Neuronal stem cell (in vitro differentiated cells): Measurements from ENCODE around the gene SPTA1.

Experiments
- DNase-seq: peaks from one replicate; pipeline ENCODE4 v3.0.0-alpha.2; 2013; ENCODE audit warnings: low spot score
- H2AFZ ChIP-seq: one replicate; pipeline ENCODE4 v1.6.1; 2013; ENCODE audit warnings: mild to moderate bottlenecking, low read length, inconsistent platforms
- H2AK5ac ChIP-seq: 2 replicates; pipeline ENCODE4 v1.6.1; 2013; ENCODE audit warnings: low read depth, mild to moderate bottlenecking, inconsistent platforms, low read length, moderate library complexity, mixed read lengths
- H2BK120ac ChIP-seq: 2 replicates; pipeline ENCODE4 v1.6.1; 2013; ENCODE audit warnings: low read depth, mild to moderate bottlenecking, inconsistent platforms, low read length, moderate library complexity, mixed read lengths
- H2BK12ac ChIP-seq: one replicate; pipeline ENCODE4 v1.6.1; 2013; ENCODE audit warnings: low read length, inconsistent platforms
- H2BK15ac ChIP-seq: 2 replicates; pipeline ENCODE4 v1.6.1; 2013; ENCODE audit warnings: mild to moderate bottlenecking, low read length, inconsistent platforms, mixed read lengths
- H2BK5ac ChIP-seq: one replicate; pipeline ENCODE4 v1.6.1; 2013; ENCODE audit warnings: inconsistent platforms, mild to moderate bottlenecking, low read length, moderate library complexity
- H3K14ac ChIP-seq: one replicate; pipeline ENCODE4 v1.6.1; 2013; ENCODE audit warnings: low read length, inconsistent platforms
- H3K18ac ChIP-seq: 2 replicates; pipeline ENCODE4 v1.6.1; 2013; ENCODE audit warnings: low read length, inconsistent platforms
- H3K23ac ChIP-seq: 2 replicates; pipeline ENCODE4 v1.6.1; 2013; ENCODE audit warnings: low read depth, mild to moderate bottlenecking, mixed read lengths, low read length, inconsistent platforms; ENCODE audit not compliant: poor library complexity
- H3K27ac ChIP-seq: replicated peaks from 3 replicates; pipeline ENCODE4 v1.5.1; 2013; ENCODE audit warnings: low read length, inconsistent platforms
- H3K27me3 ChIP-seq, 3 experiments: 2 replicates each; pipeline ENCODE4 v1.6.1; 2013; ENCODE audit warnings: low read length in 3 of 3, mild to moderate bottlenecking in 2 of 3, inconsistent platforms in 1 of 3, low read depth in 1 of 3, mixed read lengths in 1 of 3, moderate library complexity in 1 of 3; ENCODE audit not compliant: control insufficient read depth in 3 of 3, insufficient read depth in 3 of 3
- H3K36me3 ChIP-seq, 2 donors: replicated peaks in 1 of 2; 2 replicates each; pipeline ENCODE4 v1.6.1; 2013; ENCODE audit warnings: low read length in 2 of 2; ENCODE audit not compliant: control insufficient read depth in 2 of 2, insufficient read depth in 2 of 2
- H3K4ac ChIP-seq: 2 replicates; pipeline ENCODE4 v1.6.1; 2013; ENCODE audit warnings: inconsistent platforms, mild to moderate bottlenecking, low read length, moderate library complexity
- H3K4me1 ChIP-seq, 2 donors: 1 replicate in 1 of 2; 2 replicates in 1 of 2; pipeline ENCODE4 v1.6.1; 2013; ENCODE audit warnings: low read length in 2 of 2, low read depth in 1 of 2; ENCODE audit not compliant: control insufficient read depth in 2 of 2, insufficient read depth in 1 of 2
- H3K4me2 ChIP-seq: one replicate; pipeline ENCODE4 v1.6.1; 2013; ENCODE audit warnings: mild to moderate bottlenecking, low read length, inconsistent platforms; ENCODE audit not compliant: insufficient read depth, poor library complexity, severe bottlenecking
- H3K4me3 ChIP-seq, 2 donors: 2 replicates each; pipeline ENCODE4 v1.5.1; 2013; ENCODE audit warnings: low read length in 2 of 2, mild to moderate bottlenecking in 2 of 2, inconsistent platforms in 1 of 2, moderate library complexity in 1 of 2
- H3K79me1 ChIP-seq: one replicate; pipeline ENCODE4 v1.6.1; 2013; ENCODE audit warnings: low read depth, mild to moderate bottlenecking, inconsistent platforms, low read length, moderate library complexity
- H3K9ac ChIP-seq: one replicate; pipeline ENCODE4 v1.6.1; 2013; ENCODE audit warnings: mild to moderate bottlenecking, low read depth, low read length, inconsistent platforms; ENCODE audit not compliant: poor library complexity
- H3K9me3 ChIP-seq, 2 donors: replicated peaks in 1 of 2; 2 replicates each; pipeline versions ENCODE3 to v1.6.1; 2013; ENCODE audit warnings: low read length in 2 of 2, mild to moderate bottlenecking in 2 of 2, inconsistent platforms in 1 of 2, low read depth in 1 of 2, mixed read lengths in 1 of 2, moderate library complexity in 1 of 2; ENCODE audit not compliant: control insufficient read depth in 2 of 2, insufficient read depth in 1 of 2
- H4K8ac ChIP-seq: one replicate; pipeline ENCODE4 v1.6.1; 2013; ENCODE audit warnings: low read depth, mild to moderate bottlenecking, inconsistent platforms, low read length, moderate library complexity
- H4K91ac ChIP-seq: one replicate; pipeline ENCODE4 v1.6.1; 2013; ENCODE audit warnings: low read length, low read depth, mild to moderate bottlenecking, inconsistent platforms; ENCODE audit not compliant: poor library complexity
- WGBS, 2 donors: extraction: QIAGEN DNeasy Blood & Tissue Kit; methylation state at CpG; one replicate each; pipeline ENCODE4 v1.1.7; 2013; ENCODE audit warnings: missing lambda C conversion rate in 2 of 2, mixed read lengths in 1 of 2; ENCODE audit not compliant: insufficient read length in 2 of 2, insufficient replicate concordance in 1 of 2; ENCODE audit errors: extremely low coverage in 2 of 2; 5-methylcytosine and 5-hydroxymethylcytosine counted together

The SPTA1 gene

GRCh38 chr1:158638146-158638545 lies 48.4 kb downstream of the SPTA1 start:
- no peaks in the 10 kb centered on the region for H3K36me3 ChIP-seq
- no peak overlapping the region for H2AK5ac ChIP-seq
- H3K9me3 ChIP-seq, result no peaks in the 10 kb centered on the region
- H3K27me3 ChIP-seq, result no peaks in the 10 kb centered on the region
- no peak overlapping the region for H4K8ac ChIP-seq
- H3K14ac ChIP-seq, result no peak overlapping the region
- H4K91ac ChIP-seq, result no peak overlapping the region
- no peak overlapping the region for H2AFZ ChIP-seq
- no peaks in the 10 kb centered on the region for H3K79me1 ChIP-seq
- WGBS, 2 donors, result no CpG with 5 or more reads among the region's 4 CpGs
- H3K9ac ChIP-seq, result no peak overlapping the region
- no peaks in the 10 kb centered on the region for H3K4me1 ChIP-seq
- H3K4me3 ChIP-seq, result no peak overlapping the region
- H3K4me2 ChIP-seq, result no peak overlapping the region
- H2BK5ac ChIP-seq, result no peak overlapping the region
- H2BK120ac ChIP-seq, result no peak overlapping the region
- H3K18ac ChIP-seq, result no peak overlapping the region
- no peak overlapping the region for H2BK15ac ChIP-seq
- H3K27ac ChIP-seq, result no peak overlapping the region
- H3K23ac ChIP-seq, result no peak overlapping the region
- no peak overlapping the region for H2BK12ac ChIP-seq
- no peak for DNase-seq
- H3K4ac ChIP-seq, result no peak overlapping the region

DNA sequence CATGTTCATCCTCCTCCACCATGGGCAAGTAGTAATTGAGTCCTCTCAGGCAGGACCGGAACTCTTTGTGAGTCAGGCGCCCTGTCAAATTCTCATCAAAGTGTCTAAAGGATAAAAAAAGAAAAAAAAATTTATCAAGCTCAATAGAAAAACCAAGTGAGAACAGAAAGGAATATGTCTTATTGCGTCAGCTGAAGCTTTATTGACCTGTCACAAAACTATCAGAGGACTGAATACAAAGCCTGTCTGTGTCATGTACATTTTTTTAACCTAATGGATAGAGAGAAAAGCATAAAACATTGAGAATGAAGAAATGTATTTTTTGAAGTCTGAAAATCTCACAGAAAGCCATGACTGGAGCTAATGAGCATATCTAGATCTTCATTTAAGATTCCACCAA lies 72.8 kb downstream of the SPTA1 start:
- Histone ChIP-seq H2BK12ac (no peak overlapping the region), H2BK5ac (no peak overlapping the region), H4K8ac (no peak overlapping the region), H3K14ac (peak overlapping the region; percentile 67), H2BK120ac (no peak overlapping the region), H3K4me1 (no peaks in the 10 kb centered on the region), H3K27me3 (no peaks in the 10 kb centered on the region), H3K79me1 (no peaks in the 10 kb centered on the region), H3K4me2 (no peak overlapping the region), H3K9me3 (no peaks in the 10 kb centered on the region), H3K27ac (no peak overlapping the region), H4K91ac (no peak overlapping the region), H2BK15ac (no peak overlapping the region), H3K23ac (no peak overlapping the region), H3K9ac (no peak overlapping the region), H3K4ac (no peak overlapping the region), H2AFZ (no peak overlapping the region), H3K36me3 (no peaks in the 10 kb centered on the region), H3K4me3 (no peak overlapping the region), H3K18ac (no peak overlapping the region), H2AK5ac (no peak overlapping the region)
- WGBS, 2 donors, result no CpG with 5 or more reads among the region's 3 CpGs
- no peak for DNase-seq

DNA sequence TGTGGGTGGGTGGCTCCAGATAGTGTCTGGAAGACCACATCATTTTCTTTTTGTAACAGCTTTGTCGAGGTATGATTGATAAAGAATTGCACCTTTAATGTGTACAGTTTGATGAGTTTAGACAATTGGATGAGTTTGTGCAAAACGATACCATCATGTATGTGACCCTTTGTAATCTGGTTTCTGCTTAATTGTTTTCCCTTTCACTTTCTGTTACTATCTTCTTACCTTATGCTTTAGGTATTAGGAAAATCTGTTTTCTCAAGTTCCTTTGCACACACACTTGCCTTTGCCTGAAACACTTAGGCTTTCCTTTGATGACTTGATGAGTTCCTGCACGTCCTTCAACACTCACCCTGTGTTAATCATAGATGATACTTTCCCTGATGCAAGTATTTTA lies 74.6 kb downstream of the SPTA1 start:
- H3K27me3 ChIP-seq, result no peaks in the 10 kb centered on the region
- H2BK120ac ChIP-seq, result no peak overlapping the region
- no peak overlapping the region for H2BK12ac ChIP-seq
- no peak overlapping the region for H3K4ac ChIP-seq
- H3K27ac ChIP-seq, result no peak overlapping the region
- peaks cover 0 to 2% of the 10 kb centered on the region in 2 donors for H3K4me1 ChIP-seq
- H3K9ac ChIP-seq, result no peak overlapping the region
- H3K9me3 ChIP-seq, result peaks cover 0 to under 1% of the 10 kb centered on the region in 2 donors
- H3K4me3 ChIP-seq, result no peak overlapping the region
- H3K4me2 ChIP-seq, result no peak overlapping the region
- no peak overlapping the region for H3K23ac ChIP-seq
- DNase-seq, result no peak
- H3K36me3 ChIP-seq, result no peaks in the 10 kb centered on the region
- no peak overlapping the region for H2BK15ac ChIP-seq
- H4K91ac ChIP-seq, result no peak overlapping the region
- H2AFZ ChIP-seq, result no peak overlapping the region
- H2AK5ac ChIP-seq, result no peak overlapping the region
- WGBS, 2 donors, result no CpG with 5 or more reads among the region's 3 CpGs
- H3K18ac ChIP-seq, result no peak overlapping the region
- no peak overlapping the region for H2BK5ac ChIP-seq
- H3K79me1 ChIP-seq, result no peaks in the 10 kb centered on the region
- H4K8ac ChIP-seq, result no peak overlapping the region
- H3K14ac ChIP-seq, result no peak overlapping the region

- no peak overlapping the region for H4K8ac ChIP-seq
- WGBS, 2 donors, result no CpG with 5 or more reads among the region's 1 CpG
Observed at GRCh38 chr1:158607296-158607695, 79.2 kb downstream of the SPTA1 start.

More at GRCh38 chr1:158607296-158607695, 79.2 kb downstream of the SPTA1 start:
- Histone ChIP-seq H2BK120ac (no peak overlapping the region), H3K27me3 (no peaks in the 10 kb centered on the region), H3K9ac (no peak overlapping the region), H3K4me3 (no peak overlapping the region), H2AFZ (no peak overlapping the region), H2BK12ac (no peak overlapping the region), H3K4ac (no peak overlapping the region), H3K4me1 (peaks cover 0 to 2% of the 10 kb centered on the region in 2 donors), H2BK5ac (no peak overlapping the region), H3K4me2 (no peak overlapping the region), H2AK5ac (no peak overlapping the region), H3K36me3 (no peaks in the 10 kb centered on the region), H3K18ac (no peak overlapping the region), H3K79me1 (no peaks in the 10 kb centered on the region), H4K91ac (no peak overlapping the region), H3K23ac (no peak overlapping the region), H3K14ac (no peak overlapping the region), H3K9me3 (peaks cover 0 to 2% of the 10 kb centered on the region in 2 donors), H2BK15ac (no peak overlapping the region), H3K27ac (no peak overlapping the region)
- DNase-seq, result no peak
